Stimulated activated CD4-positive, alpha-beta T cell treated with anti-CD3 and anti-CD28 coated beads, Interleukin-12 subunit alpha, Interleukin-12 subunit beta, amount 100 ng/mL, for 4 hours (primary cell): Measurements from ENCODE around the gene NOP14.
"Not testable (repeated sequence)": the region's sequence is repeated elsewhere in the genome, so short reads cannot be mapped to it uniquely, and the experiment has no call there.

ENCODE experiments used
- DNase-seq: peaks from one replicate; pipeline ENCODE4 v3.0.0-alpha.2; 2020

The NOP14 gene

GRCh38 chr4:2963175-2963965 is at the start of gene NOP14, which contains the start of gene GRK4:
Gene NOP14, minus strand, starts transcription at chr4:2963406. Its CDS starts 87 bp downstream, at chr4:2963319.
Gene GRK4, plus strand, starts transcription at chr4:2963571. Its CDS starts 500 bp downstream, at chr4:2964071.
- DNase-seq = peak; percentile 95

GRCh38 chr4:3011456-3012220 is 48.4 kb upstream of the NOP14 start:
- DNase-seq = no peak

GRCh38 chr4:3010998-3011397 is 47.8 kb upstream of the NOP14 start:
- DNase-seq = no peak

- no peak for DNase-seq
Observed at GRCh38 chr4:3010577-3010976, 47.4 kb upstream of the NOP14 start.

DNA sequence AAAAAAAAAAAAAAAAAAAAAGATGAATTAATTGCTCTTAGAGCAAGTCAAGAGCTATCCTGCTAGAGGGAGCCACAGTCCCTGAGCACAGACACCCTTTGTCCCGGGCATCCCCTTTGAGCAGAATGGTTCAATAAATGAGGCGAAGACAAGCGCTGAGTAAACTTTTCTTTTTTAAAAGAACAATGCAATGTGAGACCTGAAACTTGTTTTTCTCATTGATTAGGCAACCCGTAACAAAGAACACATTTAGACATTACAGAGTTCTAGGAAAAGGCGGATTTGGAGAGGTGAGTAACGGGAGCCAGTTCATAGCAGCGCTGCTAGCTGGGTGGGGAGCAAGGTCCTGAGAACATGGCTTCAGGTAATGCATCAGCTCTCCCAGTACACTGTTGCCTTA is 46.2 kb upstream of the NOP14 start:
- DNase-seq = no peak

DNA sequence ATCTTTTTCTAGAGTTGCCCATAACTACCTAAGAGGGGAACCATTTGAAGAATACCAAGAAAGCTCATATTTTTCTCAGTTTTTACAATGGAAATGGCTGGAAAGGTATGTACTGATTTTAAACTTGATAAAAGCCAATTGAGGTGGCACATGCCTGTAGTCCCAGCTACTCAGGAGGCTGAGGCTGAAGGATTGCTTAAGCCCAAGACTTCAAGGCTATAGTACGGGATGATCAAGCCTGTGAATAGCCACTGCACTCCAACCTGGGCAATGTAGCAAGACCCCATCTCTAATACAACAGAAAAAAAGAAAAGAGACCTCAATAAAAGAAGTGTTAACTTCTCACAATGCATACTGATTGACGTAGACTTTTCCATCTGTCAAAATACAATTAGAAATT is 44.5 kb upstream of the NOP14 start:
- DNase-seq = no peak

GRCh38 chr4:2996415-2996814 is 33.2 kb upstream of the NOP14 start:
- DNase-seq = no peak

DNA sequence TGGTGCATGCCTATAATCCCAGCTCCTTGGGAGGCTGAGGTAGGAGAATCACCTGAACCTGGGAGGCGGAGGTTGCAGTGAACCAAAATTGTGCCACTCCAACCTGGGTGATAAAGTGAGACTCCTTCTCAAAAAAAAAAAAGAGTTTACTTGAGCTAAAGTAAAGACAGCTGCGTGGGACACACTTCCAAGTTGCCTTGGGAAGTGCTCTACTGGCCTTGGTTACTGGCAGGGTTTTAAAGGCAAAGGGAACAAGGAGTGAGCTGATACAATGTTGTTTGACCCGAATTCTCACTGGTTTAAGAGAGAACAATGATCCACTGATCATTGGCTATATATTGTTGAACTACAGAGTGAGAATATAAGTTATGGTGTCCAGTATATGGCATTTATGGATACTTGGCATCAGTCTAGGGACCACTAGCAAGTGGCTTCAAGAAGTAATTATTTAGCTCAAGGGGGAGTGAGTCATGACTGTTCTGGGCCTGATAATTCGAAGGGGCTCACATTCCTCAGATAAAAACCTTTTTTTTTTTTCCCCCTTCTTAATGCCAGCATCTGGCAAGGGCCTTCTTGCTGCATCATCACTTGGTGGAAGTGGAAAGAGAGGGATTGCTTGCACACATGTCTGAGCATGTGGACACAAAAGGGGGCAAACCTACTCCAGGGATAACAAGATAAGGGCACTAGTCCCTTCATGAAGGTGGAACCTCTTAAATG is 32.5 kb upstream of the NOP14 start:
- no peak for DNase-seq

DNA sequence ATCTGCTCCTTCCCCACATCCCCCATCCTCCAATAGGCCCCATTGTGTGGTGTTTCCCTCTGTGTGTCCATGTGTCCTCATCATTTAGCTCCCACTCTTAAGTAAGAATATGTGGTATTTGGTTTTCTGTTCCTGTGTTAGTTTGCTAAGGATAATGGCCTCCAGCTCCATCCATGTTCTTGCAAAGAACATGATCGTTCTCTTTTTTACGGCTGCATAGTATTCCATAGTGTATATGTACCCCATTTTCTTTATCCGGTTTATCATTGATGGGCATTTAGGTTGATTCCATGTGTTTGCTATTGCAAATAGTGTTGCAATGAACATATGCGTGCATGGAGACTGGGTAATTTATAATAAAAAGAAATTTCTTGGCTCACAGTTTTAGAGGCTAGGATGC is 31.7 kb upstream of the NOP14 start:
- DNase-seq = no peak

GRCh38 chr4:2991243-2991642 is 28.0 kb upstream of the NOP14 start:
- DNase-seq = no peak

GRCh38 chr4:2983715-2984114 is 20.5 kb upstream of the NOP14 start:
- not testable (repeated sequence) for DNase-seq

DNA sequence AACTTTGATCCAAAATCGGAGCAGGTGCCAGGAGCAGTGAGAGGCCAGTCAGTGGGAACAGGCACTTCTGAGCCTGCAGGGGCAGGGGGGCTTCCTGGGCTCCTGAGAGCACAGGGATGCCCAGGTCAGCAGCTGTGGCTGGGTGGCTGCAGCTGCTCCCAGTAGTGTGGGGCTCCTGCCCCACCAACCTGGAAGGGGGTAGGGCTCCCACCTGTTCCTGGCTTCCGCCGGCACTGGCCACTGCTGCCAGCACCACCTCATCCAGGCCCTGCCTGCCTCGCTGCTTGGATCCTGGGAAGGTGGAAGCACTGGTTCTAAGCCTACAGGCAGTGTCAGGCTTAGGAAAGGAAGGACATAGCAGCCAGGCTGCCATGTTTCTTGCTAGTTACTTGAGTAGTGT is 18.8 kb upstream of the NOP14 start:
- no peak for DNase-seq

DNA sequence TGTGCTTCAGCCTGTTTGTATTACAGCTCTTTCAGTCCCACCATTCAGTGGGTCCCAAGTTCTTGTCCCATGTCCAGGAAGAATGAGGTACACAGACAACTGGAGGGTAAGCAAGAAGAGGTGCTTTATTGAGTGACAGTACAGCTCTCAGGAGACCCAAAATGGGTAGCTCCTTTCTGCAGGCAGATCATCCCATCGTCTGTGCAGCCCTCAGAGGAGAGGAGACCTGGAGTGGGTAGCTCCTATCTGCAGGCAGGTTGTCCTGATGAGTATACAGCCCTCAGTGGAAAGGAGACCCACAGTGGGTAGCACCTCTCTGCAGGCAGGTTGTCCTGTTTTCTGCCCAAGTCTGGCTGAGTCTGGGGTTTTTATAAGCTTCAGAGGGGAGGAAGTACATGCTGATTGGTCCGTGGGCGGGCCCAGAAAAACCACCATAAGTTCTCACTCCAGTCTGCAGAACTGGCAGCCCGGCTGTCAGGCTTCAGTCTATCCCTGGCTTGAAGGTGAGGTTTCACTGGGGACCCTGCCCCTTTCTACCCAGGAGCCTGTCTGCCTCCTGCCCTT is 18.1 kb upstream of the NOP14 start:
- DNase-seq = no peak

- DNase-seq = no peak
Observed at GRCh38 chr4:2977211-2978088, 14.2 kb upstream of the NOP14 start.

DNA sequence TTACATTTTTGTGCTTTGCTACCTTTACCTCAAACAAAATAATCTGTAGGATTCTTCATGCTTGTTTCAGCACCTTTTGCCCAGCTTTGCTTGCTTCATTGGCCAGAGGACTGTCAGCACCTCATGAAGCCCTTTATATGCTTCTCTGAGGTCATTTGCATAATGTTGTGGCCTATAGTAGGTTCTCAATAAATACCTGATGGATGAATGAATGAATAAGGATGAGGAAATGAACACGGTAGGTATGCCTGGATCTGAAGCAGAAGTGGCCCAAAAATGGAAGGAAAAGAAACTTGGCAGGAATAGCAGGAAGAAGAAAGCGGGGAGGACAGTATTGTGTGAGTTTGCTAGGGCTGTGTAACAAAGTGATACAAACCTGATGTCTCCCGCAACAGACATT is 8.1 kb upstream of the NOP14 start:
- no peak for DNase-seq

GRCh38 chr4:2968381-2968780 is 5.2 kb upstream of the NOP14 start:
- DNase-seq = no peak

DNA sequence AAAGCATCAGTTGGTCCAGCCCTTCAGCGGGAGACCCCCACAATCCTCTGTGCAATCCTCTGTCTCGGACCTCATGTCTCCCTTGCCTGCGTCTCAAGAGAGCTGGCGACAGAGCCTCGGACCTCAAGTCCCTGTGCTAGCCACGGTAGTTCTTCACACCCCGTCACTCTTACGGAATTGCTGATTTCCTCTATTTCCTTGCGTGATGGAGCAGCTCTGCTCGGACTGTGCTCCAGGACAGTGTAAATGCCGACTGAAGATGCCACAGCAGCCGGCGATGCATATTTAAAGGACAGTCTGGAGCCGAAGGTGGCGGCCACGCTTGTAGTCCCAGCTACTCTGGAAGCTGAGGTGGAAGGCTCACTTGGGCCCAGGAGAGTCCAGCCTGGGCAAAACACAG is 2.1 kb upstream of the NOP14 start:
- DNase-seq = no peak

DNA sequence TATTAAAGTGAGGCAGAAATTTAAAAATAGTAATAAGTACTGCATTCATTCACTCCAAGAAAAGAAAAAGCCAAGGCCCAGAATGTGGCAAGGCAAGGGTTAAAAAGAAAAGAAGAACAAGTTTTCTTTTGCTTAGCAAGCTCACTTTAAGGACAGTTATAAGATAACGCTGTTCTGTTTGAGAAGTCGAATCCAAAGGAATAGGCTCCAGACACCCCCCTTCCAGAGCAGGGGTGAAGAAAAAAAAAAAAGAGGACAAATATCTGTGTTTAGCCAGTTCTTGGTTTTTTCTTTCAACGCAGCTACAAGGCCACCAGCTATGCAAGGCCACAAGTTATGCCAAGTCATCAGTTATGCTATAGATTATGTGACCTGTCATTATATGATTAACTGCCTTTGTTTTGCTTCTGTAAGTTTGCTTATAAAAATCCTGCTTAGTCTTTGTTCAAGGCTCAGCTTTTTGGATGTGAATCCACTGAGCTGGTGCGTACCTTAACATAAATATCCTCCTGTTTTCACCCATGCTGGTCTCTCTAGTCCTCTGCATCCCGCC is 1.6 kb upstream of the NOP14 start:
- DNase-seq = no peak

GRCh38 chr4:2963966-2964471 is 813 bp upstream of the NOP14 start:
- DNase-seq = no peak

- DNase-seq = no peak
Observed at GRCh38 chr4:2962614-2963174, 512 bp downstream of the NOP14 start.

GRCh38 chr4:2961811-2962441 is 1.3 kb downstream of the NOP14 start:
- peak; percentile 52 for DNase-seq
